Suppressor macrophage treated with lipopolysaccharide for 1 hour (primary cell): ENCODE results near the gene STON1.
"Not testable (repeated sequence)": the region's sequence is repeated elsewhere in the genome, so short reads cannot be mapped to it uniquely, and the experiment has no call there.

Source experiments
- DNase-seq, 3 donors: peaks; one replicate each; pipeline ENCODE4 v3.0.0-alpha.2; 2020 to 2022

Gene STON1

DNA sequence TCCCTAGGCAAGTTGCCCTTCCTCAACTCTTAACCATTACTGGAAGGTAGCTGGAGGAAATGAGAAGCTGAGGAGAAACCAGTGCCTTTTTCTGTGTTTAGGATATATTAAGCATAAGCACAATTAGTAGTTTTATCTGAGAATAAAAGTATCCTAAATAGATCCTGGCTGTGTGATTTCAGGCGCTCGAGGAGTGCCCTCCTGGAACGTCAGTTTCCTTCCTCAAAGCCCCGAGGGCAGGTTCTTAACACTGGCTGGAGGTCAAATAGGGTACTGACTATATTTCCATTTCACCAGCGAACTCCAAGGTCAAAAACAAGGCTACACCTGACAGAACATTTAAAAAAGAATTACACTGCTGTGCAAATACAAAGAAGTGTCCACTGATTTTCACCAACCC is 1.5 kb upstream of the STON1 start:
- no peak for DNase-seq

DNA sequence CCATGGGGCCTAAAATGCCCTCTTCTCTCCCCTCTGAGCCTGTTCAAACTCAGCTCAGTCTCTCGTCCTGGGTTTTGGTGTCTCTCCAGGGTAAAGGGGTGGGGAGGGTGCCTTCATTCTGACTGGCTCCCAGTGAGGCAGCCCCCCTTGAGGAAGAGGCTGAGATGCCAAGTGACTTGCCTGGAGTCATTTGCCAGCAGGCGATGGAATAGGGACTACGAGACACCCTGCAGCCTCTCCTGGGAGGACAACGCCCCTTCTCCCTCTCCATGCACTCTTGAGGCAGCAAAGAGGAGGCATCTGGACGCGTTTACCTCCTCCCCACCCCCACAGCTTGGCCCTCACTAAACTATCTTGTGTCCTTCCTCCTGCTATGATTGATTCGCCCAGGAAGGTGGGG is 760 bp upstream of the STON1 start:
- DNase-seq, result no peak

- DNase-seq, result no peak
These were observed 300 bp upstream of the STON1 start for GRCh38 chr2:48529676-48530032.

GRCh38 chr2:48531141-48531648 is 1.2 kb downstream of the STON1 start:
- no peak for DNase-seq

DNA sequence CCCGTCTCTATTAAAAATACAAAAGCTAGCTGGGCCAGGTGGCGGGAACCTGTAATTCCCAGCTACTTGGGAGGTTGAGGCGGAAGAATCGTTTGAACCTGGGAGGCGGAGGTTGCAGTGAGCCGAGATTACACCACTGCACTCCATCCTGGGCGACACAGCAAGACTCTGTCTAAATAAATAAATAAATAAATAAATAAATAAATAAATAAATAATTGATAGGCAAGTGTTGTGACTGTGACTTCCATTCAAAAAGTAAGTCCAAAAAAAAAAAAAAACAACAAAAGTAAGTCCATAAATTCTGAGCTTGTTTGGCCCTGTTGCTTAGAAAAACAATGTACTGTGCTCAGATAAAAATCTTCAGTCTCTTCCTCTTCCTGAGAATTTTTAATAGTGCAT is 2.2 kb downstream of the STON1 start:
- DNase-seq, result no peak

- DNase-seq, result no peak
These were observed 2.9 kb downstream of the STON1 start for GRCh38 chr2:48532824-48533223.

DNA sequence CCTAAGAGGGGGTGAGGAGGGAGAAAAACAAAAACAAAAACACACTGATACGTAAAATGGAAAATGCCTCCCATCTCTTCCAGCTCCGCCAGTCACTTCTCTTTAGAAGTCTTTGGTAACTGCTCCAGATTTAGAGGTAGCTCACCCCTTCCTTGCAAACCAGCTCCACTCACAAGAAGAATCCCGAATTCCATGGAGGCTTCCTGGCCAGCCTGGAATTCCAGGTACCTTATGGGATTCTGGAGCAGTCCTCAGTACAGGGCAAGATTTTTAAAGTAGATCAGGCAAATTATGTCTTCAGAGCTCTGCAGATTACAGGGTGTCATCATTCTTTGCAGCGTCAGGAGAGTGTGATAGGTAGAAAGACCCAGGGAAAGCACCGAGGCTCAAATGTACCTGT is 4.8 kb downstream of the STON1 start:
- DNase-seq, result no peak

- no peak for DNase-seq
These were observed 10.4 kb downstream of the STON1 start for GRCh38 chr2:48540237-48540935.

GRCh38 chr2:48541666-48542389 is 11.9 kb downstream of the STON1 start:
- DNase-seq, result no peak

DNA sequence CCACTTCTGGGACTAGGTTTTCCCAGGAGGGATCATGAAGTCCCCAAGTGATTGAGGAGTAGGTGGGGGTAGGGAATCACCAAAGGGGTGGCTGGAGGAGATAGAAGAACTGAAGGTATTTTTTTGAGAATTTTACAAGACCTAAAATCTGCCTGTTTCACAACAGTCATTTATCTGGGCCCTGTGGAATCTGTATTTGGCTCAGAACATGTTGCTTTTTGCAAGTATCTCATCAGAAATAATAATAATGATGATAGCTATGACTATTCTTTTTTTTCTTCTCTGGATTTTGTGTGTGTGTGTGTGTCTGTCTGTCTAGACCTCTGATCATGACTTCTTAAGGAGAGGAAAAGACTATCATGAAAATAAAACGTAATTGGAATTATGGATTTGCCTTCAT is 13.9 kb downstream of the STON1 start:
- DNase-seq, result no peak

DNA sequence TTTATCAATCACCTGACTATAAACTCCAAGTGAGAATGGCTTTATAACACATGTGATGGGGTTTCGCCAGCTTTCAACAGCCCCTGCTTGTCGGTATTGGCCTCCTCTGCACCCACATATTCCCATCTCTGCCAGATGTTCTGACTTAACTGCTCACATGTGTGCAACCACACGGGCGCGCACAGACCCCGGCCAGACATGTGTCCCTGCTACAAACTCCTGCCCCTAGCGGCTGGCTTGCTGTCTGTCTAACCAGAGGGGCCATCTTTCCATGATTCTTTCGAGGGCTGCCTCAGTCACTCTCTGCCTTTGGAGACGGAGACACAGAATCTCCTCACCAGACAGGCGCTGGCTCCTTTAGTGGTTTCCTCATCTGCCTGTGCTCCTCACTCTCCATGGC is 15.3 kb downstream of the STON1 start:
- no peak for DNase-seq

DNA sequence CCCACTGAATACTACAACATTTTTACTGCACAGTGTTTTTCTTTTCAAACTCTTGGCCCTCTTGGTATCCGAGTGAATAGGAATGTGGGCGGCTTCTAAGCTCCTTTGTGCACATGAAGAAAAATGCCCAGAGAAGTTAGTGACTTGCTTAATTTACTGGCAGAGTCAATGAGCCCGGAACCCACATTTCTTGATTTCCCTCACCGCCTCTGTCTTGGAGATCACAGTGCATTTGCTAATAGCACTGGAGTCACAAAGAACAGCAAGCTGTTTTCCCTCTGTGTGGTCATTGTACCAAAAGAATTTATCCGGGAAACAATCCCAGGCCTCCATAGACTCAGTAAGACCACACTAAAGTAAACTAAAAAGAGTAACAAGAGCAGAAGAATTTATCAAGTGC is 18.9 kb downstream of the STON1 start:
- no peak for DNase-seq

GRCh38 chr2:48549972-48550371 is 20.0 kb downstream of the STON1 start:
- no peak for DNase-seq

GRCh38 chr2:48551548-48551947 is 21.6 kb downstream of the STON1 start:
- no peak for DNase-seq

- not testable (repeated sequence) for DNase-seq
These were observed 25.1 kb downstream of the STON1 start for GRCh38 chr2:48555071-48555470.

GRCh38 chr2:48558456-48558855 is 28.5 kb downstream of the STON1 start:
- no peak for DNase-seq

GRCh38 chr2:48560546-48561209 is 30.7 kb downstream of the STON1 start:
- no peak for DNase-seq

DNA sequence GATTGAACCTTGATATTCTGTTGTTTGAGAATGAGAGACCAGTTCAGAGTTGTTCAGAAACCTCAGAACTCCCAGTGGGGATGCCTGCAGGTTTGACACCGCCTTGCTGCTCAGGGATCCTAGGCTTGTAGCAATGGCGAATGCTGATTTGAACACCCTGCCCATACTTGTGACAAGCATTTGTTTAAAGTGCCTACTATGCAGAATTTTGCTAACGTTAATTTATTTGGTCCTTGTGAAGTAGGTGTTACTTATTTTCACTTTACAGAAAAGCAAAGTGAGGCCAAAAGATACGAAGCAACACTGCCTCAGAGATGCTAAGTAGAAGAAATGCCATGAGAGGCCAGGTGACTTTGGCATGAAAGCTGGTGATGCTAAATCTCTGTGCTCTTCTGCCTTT is 32.3 kb downstream of the STON1 start:
- no peak for DNase-seq

GRCh38 chr2:48566592-48567310 is 36.8 kb downstream of the STON1 start:
- DNase-seq, result no peak

DNA sequence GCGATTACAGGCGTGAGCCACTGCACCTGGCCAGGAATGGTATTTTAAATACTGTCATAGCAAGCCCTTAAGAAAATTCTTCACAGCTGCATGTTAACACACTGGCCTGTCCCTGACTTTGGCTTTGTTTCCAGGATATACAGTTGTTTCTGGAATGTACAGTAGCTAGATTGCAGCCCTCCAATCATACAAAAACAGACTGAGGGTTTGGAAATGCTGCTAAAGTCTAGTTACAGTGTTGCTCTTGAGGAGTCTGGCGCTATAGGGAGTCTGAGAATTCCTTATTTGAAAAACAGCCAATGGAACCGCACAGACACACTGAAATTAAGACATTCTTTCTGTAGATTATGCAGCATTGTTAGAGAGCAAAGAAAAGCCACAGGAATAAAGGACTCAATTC is 37.7 kb downstream of the STON1 start:
- DNase-seq, result no peak

DNA sequence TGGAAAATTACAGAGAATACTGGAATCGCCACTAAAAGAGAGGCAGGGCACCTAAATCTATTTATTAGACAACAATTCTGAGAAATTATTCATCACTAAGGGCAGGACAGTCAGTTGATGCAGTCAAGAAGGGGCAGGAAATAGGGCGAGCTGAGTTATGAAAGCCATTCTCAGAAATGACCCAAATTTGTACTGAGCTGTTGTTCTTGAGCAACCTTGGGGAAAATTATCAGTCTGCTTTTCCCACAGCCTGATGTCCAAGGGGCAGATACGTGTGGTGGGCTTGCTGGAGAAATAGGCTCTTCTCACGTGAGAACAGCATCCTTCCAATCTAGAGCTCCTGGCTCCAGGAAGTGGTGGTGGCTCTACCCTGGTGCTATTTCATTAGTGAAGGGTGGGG is 38.6 kb downstream of the STON1 start:
- DNase-seq, result no peak

GRCh38 chr2:48569433-48569832 is 39.5 kb downstream of the STON1 start:
- no peak for DNase-seq

DNA sequence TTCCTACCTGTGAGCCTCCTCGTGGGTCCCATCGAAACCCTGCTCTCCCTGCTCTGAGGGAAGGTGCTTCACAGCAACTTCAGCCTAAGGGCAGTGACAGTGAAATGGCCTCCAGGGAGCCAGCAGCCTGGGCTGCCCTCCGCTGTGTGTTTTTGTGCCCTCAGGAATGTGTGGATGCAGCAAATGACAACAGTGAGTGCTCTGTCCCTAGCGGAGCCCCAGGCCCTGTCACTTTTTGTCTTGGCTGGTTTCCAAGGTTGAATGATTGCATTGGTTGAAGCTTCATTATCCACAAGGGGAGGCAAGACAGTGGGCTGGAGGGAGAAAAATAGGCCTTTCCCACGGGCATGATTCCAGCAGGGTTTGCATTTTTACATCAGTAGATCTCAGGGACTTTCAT is 42.9 kb downstream of the STON1 start:
- no peak for DNase-seq
